Measurements from ENCODE around the gene CSF1R. TPM values are rescaled to one million over a fixed set of nuclear protein-coding genes. Genes with fewer than 3 reads are reported as not detected.

The CSF1R gene
- total and polyA plus RNA-seq, 2 of the 8 experiments (the other 6 are each of a cell fraction or from before 2014, with no cell fraction given), result 0.12 TPM; not detected in 1

DNA sequence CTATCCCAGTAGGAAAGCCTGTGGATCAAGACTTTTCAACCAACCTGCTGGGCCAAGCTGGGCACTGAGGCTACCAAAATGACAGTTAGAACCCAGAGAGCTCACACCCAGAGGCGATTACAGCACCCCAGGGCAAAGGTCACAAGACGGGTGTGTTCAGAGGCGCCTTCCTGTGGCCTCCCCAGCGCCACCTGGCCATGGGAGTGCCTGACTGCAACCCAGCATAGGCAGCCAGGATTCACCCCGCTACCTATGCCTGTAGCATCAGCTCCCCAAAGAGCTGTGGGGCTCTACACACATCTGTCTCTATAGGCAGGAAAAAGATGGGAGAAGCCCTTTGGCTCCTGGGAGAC lies 35.8 kb upstream of the CSF1R start (continued):
- no peak for TF ChIP-seq FOSL1 (IDR thresholded peaks at IDR 0.05; ENCODE audit: insufficient read depth, low read depth, low read length)
- no peak for TF ChIP-seq ASH2L (IDR thresholded peaks at IDR 0.05; ENCODE audit: low read length)
